WI38 (cell line): ENCODE data around the gene SSUH2.

Source experiments
- H3K4me3 ChIP-seq: 2 replicates; pipeline ENCODE4 v1.5.1; 2011; ENCODE audit warnings: low read depth, mild to moderate bottlenecking, control low read depth, low read length
- TF ChIP-seq, protein P1 (sequence below): IDR thresholded peaks from 2 replicates; pipeline ENCODE4 v1.5.1; 2012; ENCODE audit warnings: low read depth, mild to moderate bottlenecking, control low read depth, low read length

Gene SSUH2

DNA sequence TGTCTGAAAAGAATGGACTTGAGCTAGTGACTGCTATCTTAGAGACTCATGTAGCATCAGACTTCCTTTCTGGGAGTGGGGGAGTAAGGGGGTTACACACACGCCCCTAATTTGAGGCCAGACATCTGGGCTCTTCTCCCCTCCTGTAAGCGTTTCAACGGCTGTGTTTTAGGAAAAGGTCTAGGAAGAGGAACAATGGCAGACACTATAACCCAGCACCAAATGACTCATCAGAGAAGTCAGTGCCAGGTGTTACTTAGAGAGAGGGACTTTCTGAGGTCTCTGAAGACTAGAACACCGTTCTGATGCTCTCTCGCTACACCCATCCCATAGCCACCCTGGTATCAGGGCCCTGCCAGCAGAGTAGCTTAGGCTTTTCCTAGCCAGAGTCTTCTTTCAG lies 65.5 kb downstream of the SSUH2 start:
- no peak overlapping the region for H3K4me3 ChIP-seq
- TF ChIP-seq, protein P1, sequence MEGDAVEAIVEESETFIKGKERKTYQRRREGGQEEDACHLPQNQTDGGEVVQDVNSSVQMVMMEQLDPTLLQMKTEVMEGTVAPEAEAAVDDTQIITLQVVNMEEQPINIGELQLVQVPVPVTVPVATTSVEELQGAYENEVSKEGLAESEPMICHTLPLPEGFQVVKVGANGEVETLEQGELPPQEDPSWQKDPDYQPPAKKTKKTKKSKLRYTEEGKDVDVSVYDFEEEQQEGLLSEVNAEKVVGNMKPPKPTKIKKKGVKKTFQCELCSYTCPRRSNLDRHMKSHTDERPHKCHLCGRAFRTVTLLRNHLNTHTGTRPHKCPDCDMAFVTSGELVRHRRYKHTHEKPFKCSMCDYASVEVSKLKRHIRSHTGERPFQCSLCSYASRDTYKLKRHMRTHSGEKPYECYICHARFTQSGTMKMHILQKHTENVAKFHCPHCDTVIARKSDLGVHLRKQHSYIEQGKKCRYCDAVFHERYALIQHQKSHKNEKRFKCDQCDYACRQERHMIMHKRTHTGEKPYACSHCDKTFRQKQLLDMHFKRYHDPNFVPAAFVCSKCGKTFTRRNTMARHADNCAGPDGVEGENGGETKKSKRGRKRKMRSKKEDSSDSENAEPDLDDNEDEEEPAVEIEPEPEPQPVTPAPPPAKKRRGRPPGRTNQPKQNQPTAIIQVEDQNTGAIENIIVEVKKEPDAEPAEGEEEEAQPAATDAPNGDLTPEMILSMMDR: no peak

DNA sequence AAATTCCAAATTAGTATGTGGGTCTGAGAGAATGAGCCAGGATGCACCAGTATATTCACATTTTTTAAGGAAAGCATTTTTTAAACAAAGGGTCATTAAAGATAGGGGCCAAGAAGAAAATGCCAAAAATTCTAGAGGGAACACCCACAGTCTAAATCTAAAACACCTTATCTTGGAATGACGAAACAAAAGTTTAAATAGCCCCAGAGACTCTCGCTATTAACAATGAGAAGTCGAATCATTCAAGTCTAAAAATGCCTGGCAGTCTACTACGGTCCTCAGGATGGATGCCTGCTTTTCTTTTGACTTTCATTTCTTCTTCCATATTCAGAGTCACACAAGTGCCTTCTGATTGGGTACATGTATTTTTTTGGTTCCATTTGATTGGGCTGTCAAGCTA lies 66.3 kb downstream of the SSUH2 start:
- TF ChIP-seq, protein P1: no peak
- H3K4me3 ChIP-seq: no peak overlapping the region

DNA sequence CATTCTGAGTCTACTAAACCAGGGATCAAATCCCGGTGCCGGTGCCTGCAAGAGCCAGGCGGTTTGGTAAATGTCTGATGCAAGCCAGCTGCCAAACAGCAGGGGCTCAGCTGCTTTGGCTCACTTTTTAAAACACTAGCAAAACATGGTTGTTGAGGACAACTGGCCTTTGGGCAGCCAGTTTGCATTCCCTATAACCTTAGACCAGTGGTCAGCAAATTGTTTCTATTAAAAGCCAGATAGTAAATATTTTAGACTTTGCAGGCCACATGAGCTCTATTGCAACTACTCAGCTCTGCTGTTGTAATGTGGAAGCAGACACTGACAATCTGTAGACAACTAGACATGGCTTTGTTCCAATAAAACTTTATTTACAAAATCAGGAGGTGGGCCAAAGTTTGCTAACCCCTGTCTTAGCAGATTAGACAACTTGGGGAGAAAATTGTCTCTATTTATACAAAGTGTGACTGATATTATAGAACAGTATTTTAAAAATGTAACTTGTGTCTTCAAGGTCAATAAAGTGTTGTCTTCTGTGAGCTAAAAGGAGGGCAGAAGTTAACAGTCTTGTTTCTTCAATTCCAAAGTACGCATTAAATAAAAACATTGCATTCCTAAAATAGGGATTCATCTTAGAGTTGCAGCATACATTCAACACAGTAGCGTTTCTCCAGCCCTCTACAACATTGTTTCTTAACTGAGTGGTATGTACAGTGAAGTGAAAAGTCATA lies 67.6 kb downstream of the SSUH2 start:
- H3K4me3 ChIP-seq: no peak overlapping the region
- TF ChIP-seq, protein P1: no peak

DNA sequence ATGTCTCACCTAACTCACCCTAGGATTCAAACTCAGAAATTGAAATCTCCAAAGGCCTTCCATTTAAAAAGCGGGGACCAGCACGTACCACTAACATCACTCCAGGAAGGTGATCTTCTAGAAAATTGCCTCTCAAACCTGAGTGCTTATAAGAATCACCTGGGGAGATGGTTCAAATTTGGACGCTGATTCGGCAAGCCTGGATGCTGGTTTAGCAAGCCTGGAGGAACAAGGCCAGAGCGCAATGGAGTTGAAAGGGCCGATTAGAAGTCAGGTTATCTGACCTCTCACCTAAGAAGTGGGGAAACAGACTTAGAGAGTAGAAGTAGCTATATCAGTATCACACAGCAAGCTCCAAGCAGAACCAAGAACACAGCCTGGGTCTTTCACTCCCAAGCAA lies 68.2 kb downstream of the SSUH2 start:
- no peak overlapping the region for H3K4me3 ChIP-seq
- TF ChIP-seq, protein P1: no peak

DNA sequence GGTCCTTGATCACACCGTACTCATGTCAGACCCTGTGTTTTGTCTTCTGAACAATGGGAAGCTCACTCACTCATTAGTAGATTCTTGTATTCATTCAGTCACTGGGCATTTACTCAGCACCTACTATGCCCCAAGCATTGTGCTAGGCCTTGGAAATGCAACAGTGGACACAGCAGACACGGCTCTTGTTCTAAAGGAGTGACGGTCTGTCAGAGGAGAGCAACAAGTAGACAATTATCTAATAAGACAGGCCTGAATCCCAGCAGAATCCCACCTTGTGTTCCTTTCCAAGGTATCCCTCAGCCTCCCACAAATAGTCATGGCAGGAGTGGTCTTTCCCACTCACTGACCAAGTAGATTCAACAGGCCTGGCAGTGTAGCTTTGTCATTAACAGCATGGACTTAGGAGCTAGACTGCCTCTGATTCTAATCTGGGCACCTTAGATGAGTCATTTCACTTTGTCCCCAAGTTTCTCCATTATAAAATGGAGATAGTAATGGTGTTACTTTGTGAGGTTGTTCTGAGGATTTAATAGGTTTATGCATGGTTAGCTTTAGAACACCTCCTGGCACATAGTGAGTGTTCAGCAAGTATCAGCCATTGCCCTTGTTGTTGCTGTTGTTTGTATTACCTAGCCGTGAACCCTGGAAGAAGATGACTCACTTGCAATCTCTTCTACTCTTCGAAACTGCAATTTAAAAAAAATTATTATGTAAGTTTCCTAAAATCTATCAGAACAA lies 69.1 kb downstream of the SSUH2 start:
- no peak overlapping the region for H3K4me3 ChIP-seq
- TF ChIP-seq, protein P1: no peak

DNA sequence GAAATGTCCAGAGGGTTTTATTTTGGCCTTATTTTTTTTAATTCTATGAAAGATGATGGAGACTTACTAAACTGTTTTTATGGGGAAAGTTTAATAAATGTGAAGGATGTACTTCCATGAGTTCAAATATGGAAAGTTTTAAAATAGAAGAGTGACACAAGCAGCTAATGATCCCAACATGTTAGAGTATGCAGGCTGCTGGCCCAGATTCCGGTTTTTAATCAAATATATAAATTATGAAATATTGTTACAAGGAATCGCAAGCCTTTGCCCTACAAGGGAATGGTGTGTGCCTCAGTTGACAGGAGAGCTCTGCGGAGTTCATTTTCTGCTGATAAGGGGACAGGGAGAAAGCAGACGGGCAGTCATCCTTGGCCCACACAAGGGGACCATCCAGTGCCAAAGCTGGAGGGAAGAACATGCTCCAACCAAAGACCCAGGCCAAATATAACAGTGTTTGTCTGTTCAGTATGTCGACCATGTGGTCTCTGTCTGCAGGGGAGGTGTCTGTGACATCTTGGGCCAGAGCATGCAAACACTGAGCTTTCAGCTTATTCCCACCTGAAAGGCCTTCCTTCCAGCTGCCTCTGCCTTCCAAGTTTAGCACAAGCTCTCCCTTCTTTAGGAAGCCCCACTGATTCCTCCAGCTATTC lies 69.8 kb downstream of the SSUH2 start:
- TF ChIP-seq, protein P1: no peak
- H3K4me3 ChIP-seq: no peak overlapping the region
